ENCODE measurements around the gene DQX1.

DNA sequence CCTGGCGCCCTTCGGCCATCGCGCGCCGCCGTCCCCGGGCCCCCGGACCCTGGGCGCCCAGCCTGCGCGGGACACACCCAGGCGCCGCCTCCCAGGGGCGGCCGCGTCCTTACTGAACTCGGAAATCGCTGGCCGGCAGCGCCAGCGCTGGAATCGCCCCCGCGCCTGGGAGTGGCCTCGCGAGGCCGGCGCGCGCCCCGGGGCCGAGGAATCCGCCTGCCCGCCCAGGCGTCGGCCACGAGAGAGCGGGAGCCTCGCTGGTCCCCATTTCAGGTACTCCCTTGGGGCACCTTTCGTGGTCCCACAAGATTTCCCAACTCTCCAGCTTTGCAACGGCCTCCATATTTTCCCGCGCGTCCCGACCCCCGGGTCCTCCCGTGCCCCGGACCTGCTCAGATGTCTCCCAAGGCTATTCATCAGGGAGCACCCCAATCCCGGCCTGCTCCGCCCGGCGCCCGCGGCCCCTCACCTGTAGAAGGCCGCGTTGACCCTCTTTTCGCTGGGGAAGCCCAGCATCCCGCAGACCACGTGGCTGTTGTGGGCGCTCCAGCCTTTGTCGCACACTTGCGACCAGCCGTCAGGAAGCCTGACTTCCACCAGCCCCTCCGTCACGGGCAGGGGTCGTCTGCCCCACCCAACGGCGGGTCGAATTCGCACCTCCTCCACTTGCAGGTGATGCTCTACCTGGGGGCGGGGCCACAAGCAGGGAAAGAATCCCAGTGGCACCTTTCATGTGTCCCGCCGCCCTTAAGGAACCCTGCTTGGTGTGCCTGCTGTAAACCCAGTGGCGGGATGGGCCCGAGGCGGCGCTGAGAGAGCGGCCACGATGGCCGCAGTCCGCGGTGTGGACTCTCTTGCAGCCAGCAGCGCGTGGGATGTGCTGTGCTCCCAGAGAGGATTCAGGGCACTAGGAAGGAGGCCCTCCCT, 23.1 kb upstream of the DQX1 start:
- TF ChIP-seq, protein P1, sequence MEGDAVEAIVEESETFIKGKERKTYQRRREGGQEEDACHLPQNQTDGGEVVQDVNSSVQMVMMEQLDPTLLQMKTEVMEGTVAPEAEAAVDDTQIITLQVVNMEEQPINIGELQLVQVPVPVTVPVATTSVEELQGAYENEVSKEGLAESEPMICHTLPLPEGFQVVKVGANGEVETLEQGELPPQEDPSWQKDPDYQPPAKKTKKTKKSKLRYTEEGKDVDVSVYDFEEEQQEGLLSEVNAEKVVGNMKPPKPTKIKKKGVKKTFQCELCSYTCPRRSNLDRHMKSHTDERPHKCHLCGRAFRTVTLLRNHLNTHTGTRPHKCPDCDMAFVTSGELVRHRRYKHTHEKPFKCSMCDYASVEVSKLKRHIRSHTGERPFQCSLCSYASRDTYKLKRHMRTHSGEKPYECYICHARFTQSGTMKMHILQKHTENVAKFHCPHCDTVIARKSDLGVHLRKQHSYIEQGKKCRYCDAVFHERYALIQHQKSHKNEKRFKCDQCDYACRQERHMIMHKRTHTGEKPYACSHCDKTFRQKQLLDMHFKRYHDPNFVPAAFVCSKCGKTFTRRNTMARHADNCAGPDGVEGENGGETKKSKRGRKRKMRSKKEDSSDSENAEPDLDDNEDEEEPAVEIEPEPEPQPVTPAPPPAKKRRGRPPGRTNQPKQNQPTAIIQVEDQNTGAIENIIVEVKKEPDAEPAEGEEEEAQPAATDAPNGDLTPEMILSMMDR (conservative IDR thresholded peaks at IDR 0.05 in 1 of 2, IDR thresholded peaks at IDR 0.05 in 1 of 2; ENCODE audit: extremely low read depth in 1 of 2, insufficient read depth in 1 of 2, low read depth in 1 of 2, low read length in 2 of 2) = no peak
- TF ChIP-seq EZH2 (IDR thresholded peaks at IDR 0.05; ENCODE audit: borderline replicate concordance, low read length) = no peak

Measured in mammary epithelial cell (primary cell).